GM13977 (cell line): ENCODE measurements around the gene HIC1.
A peak's percentile ranks its signal among the peaks of the same experiment; 100 is the strongest.

Experiments used
- DNase-seq: peaks from one replicate; pipeline ENCODE4 v3.0.0; 2012; ENCODE audit warnings: low spot score
- in situ Hi-C: fragments of 300-500 bp; cut with MboI; formaldehyde crosslinking; loops from one replicate; pipeline ENCODE4 v1.12.0; 2022; ENCODE audit warnings: low sequenced_read_pairs, low pct_unique_long_range_greater_than_20kb, mixed read lengths, inconsistent platforms; ENCODE audit not compliant: unreplicated experiment
- TF ChIP-seq, protein P1 (sequence below): IDR thresholded peaks from 2 replicates; pipeline ENCODE4 v1.5.1; 2012; ENCODE audit warnings: mild to moderate bottlenecking, control low read depth; ENCODE audit not compliant: insufficient read depth; ENCODE audit errors: extremely low read depth, missing control alignments

Gene HIC1

DNA sequence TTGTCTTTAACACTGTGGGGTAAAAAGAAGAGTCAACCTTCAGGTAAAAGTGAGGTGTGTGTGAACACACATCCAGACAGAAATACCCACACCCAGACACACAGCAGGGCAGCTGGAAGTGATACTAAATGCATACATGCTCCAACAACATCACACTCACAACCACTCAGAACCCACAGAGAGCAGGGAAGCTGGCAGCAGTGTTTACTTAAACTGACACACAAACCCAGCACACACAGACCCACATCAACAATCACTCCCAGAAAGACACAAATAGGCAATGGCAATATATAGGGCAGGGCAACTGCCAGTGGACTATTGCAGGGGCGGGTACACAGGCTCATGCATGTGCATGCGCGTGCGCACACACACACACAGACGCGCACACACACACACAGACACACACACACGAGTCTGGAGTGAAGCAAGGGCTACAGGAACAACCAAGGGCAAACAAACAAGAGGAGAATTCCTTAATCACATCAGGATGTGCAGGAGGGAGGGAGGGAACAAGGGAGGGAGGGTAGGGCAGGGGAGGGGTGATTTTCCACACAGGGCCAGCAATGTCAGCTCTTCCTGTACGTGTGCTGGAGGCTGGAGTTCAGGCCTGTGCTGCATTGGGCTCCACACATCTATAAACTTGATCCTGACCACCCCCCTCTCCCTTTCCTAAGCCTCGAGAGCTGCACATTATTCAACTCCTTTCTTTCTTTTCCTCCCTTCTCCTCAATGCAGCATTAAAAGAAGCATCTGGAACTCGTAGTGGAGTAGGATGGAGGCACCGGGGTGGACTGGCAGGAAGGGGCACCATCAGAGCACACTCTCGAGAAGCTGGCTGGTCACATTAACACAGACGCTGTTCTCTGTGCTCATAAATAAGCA, 30.1 kb downstream of the HIC1 start:
- no peak for DNase-seq
- TF ChIP-seq, protein P1, sequence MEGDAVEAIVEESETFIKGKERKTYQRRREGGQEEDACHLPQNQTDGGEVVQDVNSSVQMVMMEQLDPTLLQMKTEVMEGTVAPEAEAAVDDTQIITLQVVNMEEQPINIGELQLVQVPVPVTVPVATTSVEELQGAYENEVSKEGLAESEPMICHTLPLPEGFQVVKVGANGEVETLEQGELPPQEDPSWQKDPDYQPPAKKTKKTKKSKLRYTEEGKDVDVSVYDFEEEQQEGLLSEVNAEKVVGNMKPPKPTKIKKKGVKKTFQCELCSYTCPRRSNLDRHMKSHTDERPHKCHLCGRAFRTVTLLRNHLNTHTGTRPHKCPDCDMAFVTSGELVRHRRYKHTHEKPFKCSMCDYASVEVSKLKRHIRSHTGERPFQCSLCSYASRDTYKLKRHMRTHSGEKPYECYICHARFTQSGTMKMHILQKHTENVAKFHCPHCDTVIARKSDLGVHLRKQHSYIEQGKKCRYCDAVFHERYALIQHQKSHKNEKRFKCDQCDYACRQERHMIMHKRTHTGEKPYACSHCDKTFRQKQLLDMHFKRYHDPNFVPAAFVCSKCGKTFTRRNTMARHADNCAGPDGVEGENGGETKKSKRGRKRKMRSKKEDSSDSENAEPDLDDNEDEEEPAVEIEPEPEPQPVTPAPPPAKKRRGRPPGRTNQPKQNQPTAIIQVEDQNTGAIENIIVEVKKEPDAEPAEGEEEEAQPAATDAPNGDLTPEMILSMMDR = no peak
- in situ Hi-C loops = no loop called here

DNA sequence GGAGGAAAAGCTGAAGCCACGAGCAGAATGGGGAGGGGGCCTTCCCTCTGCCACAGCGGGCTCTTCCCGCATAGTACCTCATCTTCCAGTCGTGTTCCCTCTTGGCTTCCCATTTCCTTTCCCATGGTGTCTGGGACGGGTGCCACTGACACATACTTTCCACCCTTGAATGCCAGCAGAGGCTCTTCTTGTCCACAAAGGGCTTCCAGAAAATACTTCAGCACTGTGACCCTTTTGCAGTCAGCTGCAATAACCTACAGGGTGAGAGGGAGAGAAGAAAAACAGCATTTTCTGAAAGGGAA, 30.7 kb downstream of the HIC1 start:
- TF ChIP-seq, protein P1 = no peak
- in situ Hi-C loops = no loop called here
- DNase-seq = no peak

DNA sequence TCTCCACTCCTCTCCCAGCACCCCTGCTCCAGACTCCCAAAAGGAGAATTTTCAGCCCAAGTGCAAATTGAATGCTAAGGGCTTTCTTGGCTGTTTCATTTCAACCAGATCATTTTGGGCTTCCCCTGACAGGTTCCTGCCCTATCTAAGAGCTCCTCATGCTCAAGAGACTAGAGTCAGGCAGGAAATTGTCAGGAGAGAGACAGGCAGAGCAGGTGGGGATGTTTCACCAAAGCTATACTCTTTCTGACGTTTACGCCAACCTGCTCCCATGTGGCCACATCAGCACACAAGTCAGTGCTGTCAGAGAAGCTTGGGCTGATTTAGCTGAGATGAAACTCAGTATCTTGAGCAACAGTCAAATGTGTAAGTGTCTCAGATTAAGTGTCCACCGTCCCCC, 31.4 kb downstream of the HIC1 start:
- no peak for DNase-seq
- TF ChIP-seq, protein P1 = no peak
- in situ Hi-C loops = no loop called here

DNA sequence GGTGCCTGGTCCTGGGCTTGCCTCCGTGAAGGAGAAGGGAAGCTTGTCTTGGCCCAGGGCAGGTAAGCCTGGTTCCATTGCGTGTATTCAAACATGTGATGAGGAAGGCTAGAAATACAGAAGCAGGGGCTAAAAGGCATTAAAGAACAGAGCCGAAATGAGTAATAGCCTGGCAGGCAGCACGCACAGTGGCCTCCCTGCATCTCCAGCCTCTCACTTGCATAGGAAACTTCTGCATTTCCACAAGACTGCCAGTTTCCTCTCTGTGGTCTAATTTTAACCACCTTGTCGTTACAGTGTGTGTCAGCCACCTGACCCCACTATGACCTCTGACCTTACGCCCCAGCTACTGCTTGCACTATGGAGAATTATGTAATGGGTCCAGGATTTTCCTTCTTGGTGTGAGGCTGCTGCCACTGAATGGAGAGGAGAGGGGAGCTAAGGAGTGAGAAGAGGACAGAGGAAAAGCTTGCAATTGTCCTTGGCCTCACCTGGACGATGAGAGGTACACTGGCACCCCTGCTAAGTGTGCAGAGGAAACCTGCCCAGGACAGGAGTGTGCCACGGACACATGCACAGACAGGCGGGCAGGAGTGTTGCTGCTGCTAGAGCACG, 32.8 kb downstream of the HIC1 start:
- in situ Hi-C loops = no loop called here
- DNase-seq = peak; percentile 62
- TF ChIP-seq, protein P1 = no peak

DNA sequence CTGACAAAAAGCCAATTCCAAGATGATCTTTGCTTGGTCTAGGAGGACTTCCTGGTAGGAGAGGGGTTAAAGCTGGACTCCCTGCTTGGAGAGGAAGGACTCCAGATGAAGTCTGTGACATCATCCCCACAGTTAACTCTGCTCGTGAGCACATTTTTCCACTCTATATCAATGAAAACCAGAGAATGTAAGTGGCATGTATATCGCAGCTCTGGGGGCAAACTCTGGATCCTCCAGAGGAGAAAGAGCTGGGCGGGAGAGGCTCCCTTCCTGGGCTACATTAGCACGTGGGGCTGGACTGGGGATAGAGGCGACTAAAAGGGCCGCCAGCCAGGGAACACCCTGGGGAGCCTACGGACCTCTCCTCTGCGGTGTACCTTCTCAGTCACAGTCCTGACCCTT, 34.1 kb downstream of the HIC1 start:
- in situ Hi-C loops = no loop called here
- TF ChIP-seq, protein P1 = no peak
- no peak for DNase-seq

DNA sequence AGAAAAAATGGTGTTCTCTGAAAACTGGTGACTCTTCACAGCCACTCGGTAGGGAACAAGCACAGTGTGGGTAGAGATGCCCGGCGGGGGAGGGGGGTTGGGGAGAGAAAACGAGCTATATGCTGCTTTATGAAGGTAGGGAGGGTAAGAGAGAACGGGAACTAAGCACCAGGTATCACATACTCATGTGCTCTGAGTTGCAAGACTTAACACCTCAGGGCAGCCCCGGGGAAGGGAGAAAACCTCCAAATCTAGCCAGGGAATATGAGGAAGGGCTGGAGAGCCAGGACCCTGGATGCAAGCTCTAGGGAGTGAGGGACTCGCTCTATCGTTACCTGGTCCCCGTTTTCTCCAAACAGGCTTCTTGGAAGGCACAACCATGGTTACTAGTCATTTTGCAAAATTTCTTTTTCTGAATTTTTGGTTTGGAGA, 35.3 kb downstream of the HIC1 start:
- DNase-seq = no peak
- in situ Hi-C loops = loop anchor here (10.0 kb wide), 1 partner anchor 155 kb away; no protein-coding TSS in a partner anchor
- TF ChIP-seq, protein P1 = no peak
